Hematopoietic multipotent progenitor cell treated with erythropoietin and hydrocortisone succinate and interleukin-3 and kit ligand, for 6 days (in vitro differentiated cells): ENCODE data around the gene PSMB4.
"Not testable (repeated sequence)": the region's sequence is repeated elsewhere in the genome, so short reads cannot be mapped to it uniquely, and the experiment has no call there.

Source experiments
- DNase-seq: peaks from one replicate; pipeline ENCODE4 v3.0.0-alpha.2; 2015

The PSMB4 gene

GRCh38 chr1:151390221-151391078, 8.9 kb upstream of the PSMB4 start:
- DNase-seq = not testable (repeated sequence)

- DNase-seq = no peak
Observed at GRCh38 chr1:151391079-151391563, 8.3 kb upstream of the PSMB4 start.

DNA sequence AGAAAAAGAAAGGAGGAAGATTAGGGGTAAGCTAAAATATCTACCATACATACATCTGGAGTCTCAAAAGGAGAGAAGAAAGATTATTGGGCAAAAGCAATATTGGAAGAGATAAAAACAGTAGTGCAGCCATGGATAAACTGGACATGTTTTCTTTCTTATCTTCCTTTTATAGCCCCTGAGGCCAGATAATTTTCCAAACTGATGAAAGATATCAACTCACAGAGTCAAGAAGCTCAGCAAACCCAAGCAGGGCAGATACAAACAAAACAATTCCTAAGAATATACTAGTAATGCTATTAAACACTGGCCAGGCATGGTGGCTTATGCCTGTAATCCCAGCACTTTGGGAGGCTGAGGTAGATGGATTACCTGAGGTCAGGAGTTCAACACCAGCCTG, 5.8 kb upstream of the PSMB4 start:
- no peak for DNase-seq

GRCh38 chr1:151396265-151396664, 3.1 kb upstream of the PSMB4 start:
- DNase-seq = not testable (repeated sequence)

GRCh38 chr1:151401125-151401788, 1.9 kb downstream of the PSMB4 start:
- DNase-seq = no peak

DNA sequence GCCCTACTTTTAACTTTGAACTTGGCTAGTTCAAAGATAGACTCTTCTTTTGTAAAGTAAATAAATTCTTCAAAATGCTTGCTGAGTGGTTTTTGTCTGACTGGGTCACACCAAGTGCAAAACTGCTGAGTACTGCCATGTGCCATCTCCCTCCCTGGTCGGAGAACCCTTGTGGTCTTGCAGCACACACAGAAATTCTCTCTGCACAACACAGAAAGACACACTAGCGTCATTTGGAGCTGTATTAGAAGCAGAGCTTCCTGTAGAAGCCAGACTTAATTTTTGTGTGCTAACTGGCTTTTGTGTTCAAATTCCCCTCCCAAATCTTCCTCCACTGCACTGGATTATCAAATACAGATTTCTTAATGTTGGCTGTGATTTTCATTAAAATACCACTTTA, 2.5 kb downstream of the PSMB4 start:
- no peak for DNase-seq

DNA sequence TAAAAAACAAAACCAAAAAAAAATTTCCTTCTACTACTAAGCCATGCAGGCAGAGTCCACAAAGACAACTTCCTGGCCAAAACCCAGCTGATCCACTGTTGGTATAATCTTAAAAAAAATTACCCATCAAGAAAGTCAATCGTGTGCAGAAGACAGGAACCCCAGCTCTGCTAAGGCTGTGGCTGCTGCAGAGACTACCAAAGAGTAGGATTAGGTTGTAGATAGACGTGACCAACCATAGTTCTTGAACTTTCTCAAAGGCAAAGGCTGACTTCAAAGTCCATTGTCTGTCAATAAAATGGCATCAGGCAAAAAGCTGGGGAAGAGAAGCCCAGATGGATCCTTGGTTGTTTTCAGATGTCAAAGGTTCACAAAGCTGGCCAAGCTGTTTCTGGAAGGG, 3.4 kb downstream of the PSMB4 start:
- no peak for DNase-seq

GRCh38 chr1:151403612-151404011, 4.2 kb downstream of the PSMB4 start:
- DNase-seq = no peak

DNA sequence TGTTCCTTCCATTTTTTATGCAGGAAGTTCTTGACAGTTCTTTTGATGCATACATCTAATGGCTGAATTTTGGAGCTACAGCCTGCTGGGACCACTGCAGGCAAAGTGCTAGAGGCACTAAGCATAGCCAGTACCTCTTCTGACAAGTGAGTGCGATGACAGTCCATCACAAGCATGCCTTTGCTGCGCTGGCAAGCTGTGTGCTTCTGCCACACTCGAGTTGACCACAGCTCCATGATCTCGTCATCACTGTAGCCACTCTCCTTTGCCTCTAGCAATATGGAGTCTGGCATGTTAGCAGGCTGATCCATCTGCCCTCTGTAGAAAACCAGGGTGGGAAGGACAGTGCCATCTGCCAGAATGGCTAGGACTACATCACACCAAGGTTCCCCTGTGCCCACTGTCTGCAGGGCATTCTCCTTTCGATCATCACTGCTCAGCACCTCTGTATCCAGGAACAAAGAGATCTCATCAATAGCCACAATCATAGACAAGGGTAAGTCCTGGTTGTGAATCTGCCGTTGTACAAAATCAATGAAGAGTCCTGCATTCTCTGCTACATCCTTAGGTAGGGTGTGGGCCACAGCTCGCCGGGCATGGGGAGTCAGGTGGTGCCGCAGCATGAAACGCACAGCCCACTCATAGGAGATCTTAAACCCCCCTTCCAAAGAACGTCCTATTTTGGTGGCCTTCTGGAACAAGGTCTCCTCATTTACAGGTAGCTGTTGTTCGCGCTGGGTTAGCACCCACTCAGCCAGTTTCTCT, 6.0 kb downstream of the PSMB4 start:
- no peak for DNase-seq

GRCh38 chr1:151406176-151406575, 6.8 kb downstream of the PSMB4 start:
- no peak for DNase-seq

- no peak for DNase-seq
Observed at GRCh38 chr1:151407304-151407703, 7.9 kb downstream of the PSMB4 start.

GRCh38 chr1:151408891-151409290, 9.5 kb downstream of the PSMB4 start:
- DNase-seq = no peak

DNA sequence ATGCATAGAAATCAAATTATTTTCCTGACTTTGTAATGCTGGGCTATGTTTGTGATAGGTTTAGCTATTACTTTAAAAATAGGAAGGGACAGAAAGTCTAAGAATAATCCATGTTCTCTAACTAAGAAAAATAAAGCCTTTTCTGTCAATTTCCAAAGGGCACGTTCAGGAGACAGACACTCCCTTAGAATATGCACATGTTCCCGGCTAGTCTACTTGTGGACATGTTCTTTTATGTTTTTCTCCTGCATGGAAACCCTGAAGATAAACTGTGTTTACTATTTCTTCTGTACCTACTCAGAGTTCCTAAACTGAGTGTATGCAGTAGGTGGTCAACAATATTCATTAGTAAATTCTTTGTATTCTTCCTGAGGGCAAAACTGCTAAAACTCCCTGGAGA, 12.5 kb downstream of the PSMB4 start:
- DNase-seq = no peak

GRCh38 chr1:151416231-151416630, 16.9 kb downstream of the PSMB4 start:
- no peak for DNase-seq

DNA sequence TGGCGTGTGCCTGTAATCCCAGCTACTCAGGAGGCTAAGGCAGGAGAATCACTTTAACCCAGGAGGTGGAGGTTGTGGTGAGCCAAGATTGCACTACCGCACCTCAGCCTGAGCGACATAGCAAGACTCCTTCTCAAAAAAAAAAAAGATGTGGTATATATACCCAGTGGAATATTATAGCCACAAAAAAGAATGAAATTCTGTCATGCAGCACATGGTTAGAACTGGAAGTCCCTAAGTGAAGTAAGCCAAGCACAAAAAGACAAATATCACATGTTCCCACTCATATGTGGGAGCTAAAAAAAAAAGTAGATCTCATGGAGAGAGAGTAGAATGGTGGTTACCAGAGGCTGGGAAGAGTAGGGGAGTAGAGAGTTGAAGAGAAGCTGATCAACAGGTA, 18.7 kb downstream of the PSMB4 start:
- no peak for DNase-seq

DNA sequence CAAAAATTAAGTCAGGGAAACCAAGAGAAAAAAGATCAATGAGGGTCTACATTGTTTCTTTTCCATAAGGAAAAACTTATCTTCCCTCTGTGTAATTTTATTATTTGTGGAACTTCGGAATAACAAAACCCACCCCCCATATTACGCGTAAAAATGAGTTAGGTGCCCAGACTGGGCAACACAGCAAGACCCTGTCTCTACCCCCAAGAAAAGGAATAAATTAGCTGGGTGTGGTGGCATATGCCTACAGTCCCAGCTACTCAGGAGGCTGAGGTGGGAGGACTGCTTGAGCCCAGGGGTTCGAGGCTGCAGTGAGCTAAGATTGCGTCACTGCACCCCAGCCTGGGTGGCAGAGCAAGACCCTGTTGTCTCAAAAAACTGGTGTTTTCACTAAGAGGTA, 20.4 kb downstream of the PSMB4 start:
- DNase-seq = no peak

GRCh38 chr1:151425103-151425502, 25.7 kb downstream of the PSMB4 start:
- no peak for DNase-seq

GRCh38 chr1:151428068-151428467, 28.7 kb downstream of the PSMB4 start:
- no peak for DNase-seq

DNA sequence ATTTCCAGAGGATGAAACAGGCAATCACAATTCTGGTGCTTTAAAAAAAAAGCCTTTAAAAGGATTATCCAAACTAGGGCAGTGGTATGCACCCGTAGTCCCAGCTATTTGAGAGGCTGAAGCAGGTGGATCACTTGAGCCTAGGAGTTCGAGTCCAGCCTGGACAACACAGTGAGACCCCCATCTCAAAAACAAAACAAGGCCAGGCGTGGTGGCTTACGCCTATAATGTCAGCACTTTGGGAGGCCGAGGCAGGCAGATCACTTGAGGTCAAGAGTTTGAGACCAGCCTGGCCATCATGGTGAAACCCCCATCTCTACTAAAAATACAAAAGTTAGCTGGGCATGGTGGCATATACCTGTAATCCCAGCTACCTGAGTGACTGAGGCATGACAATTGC, 34.5 kb downstream of the PSMB4 start:
- DNase-seq = not testable (repeated sequence)

GRCh38 chr1:151435174-151435573, 35.8 kb downstream of the PSMB4 start:
- DNase-seq = no peak

DNA sequence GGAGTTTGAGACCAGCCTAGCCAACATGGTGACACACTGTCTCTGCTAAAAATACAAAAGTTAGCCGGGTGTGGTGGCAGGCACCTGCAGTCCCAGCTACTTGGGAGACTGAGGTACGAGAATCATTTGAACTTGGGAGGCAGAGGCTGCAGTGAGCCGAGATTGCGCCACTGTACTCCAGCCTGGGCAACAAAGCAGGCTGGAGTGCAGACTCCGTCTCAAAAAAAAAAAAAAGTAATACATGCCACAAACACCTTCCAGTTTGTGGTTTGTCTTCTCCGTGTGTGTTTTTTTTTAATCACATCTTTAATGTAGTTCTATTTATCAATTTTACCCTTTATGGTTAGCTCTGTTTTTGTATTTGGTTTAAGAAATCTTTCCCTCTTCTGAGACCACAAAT, 37.6 kb downstream of the PSMB4 start:
- no peak for DNase-seq

- not testable (repeated sequence) for DNase-seq
Observed at GRCh38 chr1:151437396-151437795, 38.0 kb downstream of the PSMB4 start.
